ENCODE measurements around the gene PJVK. TPM values are rescaled to one million over a fixed set of nuclear protein-coding genes. Genes with fewer than 3 reads are reported as not detected.

The PJVK gene
- total RNA-seq, 1 donor from 2014 or later, result 0.58 TPM

DNA sequence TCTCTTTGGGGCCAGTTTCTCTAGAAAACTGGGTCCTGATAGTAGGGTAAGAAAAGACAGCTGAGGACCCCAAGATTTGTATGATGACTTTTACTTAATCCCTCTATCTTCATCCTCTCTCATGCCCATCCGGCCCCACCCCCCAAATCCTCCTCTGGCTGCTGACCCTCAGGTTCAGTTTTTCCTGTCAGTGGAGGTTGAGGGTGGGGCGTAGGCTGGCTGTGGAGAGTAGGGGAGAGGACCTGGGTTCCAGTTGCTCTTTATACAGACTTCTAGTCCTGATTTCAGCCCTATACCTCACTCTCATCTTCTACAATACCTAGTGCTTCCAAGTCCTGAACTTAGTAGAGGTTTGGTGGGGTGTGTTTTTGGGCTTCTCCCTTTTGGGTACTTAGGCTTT is 57.5 kb downstream of the PJVK start:
- TF ChIP-seq CTCF (conservative IDR thresholded peaks at IDR 0.05; ENCODE audit: low read depth, low read length), result no peak
- no peak overlapping the region for H3K4me3 ChIP-seq (ENCODE audit: low read depth, low read length)
- DNase-seq (ENCODE audit: low read depth), result no peak

DNA sequence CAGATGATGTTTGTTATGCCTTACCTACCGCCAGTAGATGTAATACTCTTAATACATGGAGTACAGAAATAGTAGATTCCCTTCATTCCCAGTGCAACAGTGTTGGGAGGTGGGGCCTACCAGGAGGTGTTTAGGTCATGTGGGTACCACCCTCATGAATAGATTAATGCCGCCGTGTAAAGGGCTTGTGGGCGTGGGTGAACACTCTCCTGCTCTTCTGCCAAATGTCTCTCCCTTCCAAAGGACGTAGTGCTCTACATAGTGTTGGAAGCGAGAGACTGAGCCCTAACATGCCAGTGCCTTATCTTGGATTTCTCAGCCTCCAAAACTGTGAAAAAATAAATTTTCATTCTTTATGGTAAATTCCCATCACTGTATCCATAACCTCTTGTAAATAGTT is 59.2 kb downstream of the PJVK start:
- DNase-seq (ENCODE audit: low read depth), result no peak

More for the DNA sequence above, 59.2 kb downstream of the PJVK start:
- no peak overlapping the region for H3K4me3 ChIP-seq (ENCODE audit: low read depth, low read length)
- TF ChIP-seq CTCF (conservative IDR thresholded peaks at IDR 0.05; ENCODE audit: low read depth, low read length), result no peak

Other genes starting within 250 kb of the PJVK start
- 53.7 and 61.6 TPM in 2 replicates for gene PRKRA, start 203 bp upstream of the PJVK start, total RNA-seq
- gene FKBP7, start 27.2 kb downstream of the PJVK start, total RNA-seq, result 9.5 and 16.2 TPM in 2 replicates
- gene PLEKHA3, start 29.1 kb downstream of the PJVK start, total RNA-seq, result 8.5 and 13.7 TPM in 2 replicates